ENCODE measurements around the gene MYO1H. TPM values are rescaled to one million over a fixed set of nuclear protein-coding genes. Genes with fewer than 3 reads are reported as not detected.

The MYO1H gene
- polyA plus RNA-seq, 4 donors, result 1.6 TPM; not detected in 3

GRCh38 chr12:109485201-109485600 lies 137.5 kb downstream of the MYO1H start:
- H3K36me3 ChIP-seq (ENCODE audit: control insufficient read depth in 3 of 3, insufficient read depth in 2 of 3, low read depth in 1 of 3, low read length in 3 of 3), result peaks cover 14 to 49% (median 35%) of the 10 kb centered on the region in 3 donors
- no peaks in the 10 kb centered on the region for H3K27me3 ChIP-seq (ENCODE audit: control insufficient read depth in 3 of 3, insufficient read depth in 3 of 3, low read length in 3 of 3)
- no peak overlapping the region for H3K27ac ChIP-seq (ENCODE audit: low read depth in 1 of 3, low read length in 2 of 3)
- no peak overlapping the region for H3K4me3 ChIP-seq (ENCODE audit: low read depth in 1 of 3, low read length in 3 of 3)
- H3K4me1 ChIP-seq (ENCODE audit: control insufficient read depth in 3 of 3, insufficient read depth in 2 of 3, low read depth in 1 of 3, low read length in 2 of 3), result no peaks in the 10 kb centered on the region
- WGBS, 3 donors, result 85 to 96% (median 95%) methylated on average over 4 of the region's 4 CpGs
- no peaks in the 10 kb centered on the region for H3K9me3 ChIP-seq (ENCODE audit: control insufficient read depth in 2 of 2, insufficient read depth in 1 of 2, low read depth in 1 of 2, low read length in 1 of 2)
- DNase-seq (no peak), FAIRE-seq (no peak)

- Histone ChIP-seq H3K27ac (ENCODE audit: low read depth in 1 of 3, low read length in 2 of 3) (no peak overlapping the region), H3K4me1 (ENCODE audit: control insufficient read depth in 3 of 3, insufficient read depth in 2 of 3, low read depth in 1 of 3, low read length in 2 of 3) (no peaks in the 10 kb centered on the region), H3K36me3 (ENCODE audit: control insufficient read depth in 3 of 3, insufficient read depth in 2 of 3, low read depth in 1 of 3, low read length in 3 of 3) (peaks cover 19 to 60% (median 44%) of the 10 kb centered on the region in 3 donors), H3K9me3 (ENCODE audit: control insufficient read depth in 2 of 2, insufficient read depth in 1 of 2, low read depth in 1 of 2, low read length in 1 of 2) (no peaks in the 10 kb centered on the region), H3K4me3 (ENCODE audit: low read depth in 1 of 3, low read length in 3 of 3) (no peak overlapping the region), H3K27me3 (ENCODE audit: control insufficient read depth in 3 of 3, insufficient read depth in 3 of 3, low read length in 3 of 3) (no peaks in the 10 kb centered on the region)
- DNase-seq (no peak), FAIRE-seq (no peak)
- 91 to 93% (median 92%) methylated on average over 9 of the region's 9 CpGs for WGBS, 3 donors
These were observed 139.7 kb downstream of the MYO1H start for GRCh38 chr12:109487181-109488050.

GRCh38 chr12:109488051-109488665 lies 140.5 kb downstream of the MYO1H start:
- H3K4me1 ChIP-seq (ENCODE audit: control insufficient read depth in 3 of 3, insufficient read depth in 2 of 3, low read depth in 1 of 3, low read length in 2 of 3), result no peaks in the 10 kb centered on the region
- no peak overlapping the region for H3K27ac ChIP-seq (ENCODE audit: low read depth in 1 of 3, low read length in 2 of 3)
- H3K4me3 ChIP-seq (ENCODE audit: low read depth in 1 of 3, low read length in 3 of 3), result no peak overlapping the region
- FAIRE-seq (no peak), DNase-seq (no peak)
- H3K27me3 ChIP-seq (ENCODE audit: control insufficient read depth in 3 of 3, insufficient read depth in 3 of 3, low read length in 3 of 3), result no peaks in the 10 kb centered on the region
- no peaks in the 10 kb centered on the region for H3K9me3 ChIP-seq (ENCODE audit: control insufficient read depth in 2 of 2, insufficient read depth in 1 of 2, low read depth in 1 of 2, low read length in 1 of 2)
- H3K36me3 ChIP-seq (ENCODE audit: control insufficient read depth in 3 of 3, insufficient read depth in 2 of 3, low read depth in 1 of 3, low read length in 3 of 3), result peaks cover 21 to 64% (median 44%) of the 10 kb centered on the region in 3 donors
- 86 to 93% (median 91%) methylated on average over 7 of the region's 7 CpGs for WGBS, 3 donors

- no peaks in the 10 kb centered on the region for H3K9me3 ChIP-seq (ENCODE audit: control insufficient read depth in 2 of 2, insufficient read depth in 1 of 2, low read depth in 1 of 2, low read length in 1 of 2)
- no peaks in the 10 kb centered on the region for H3K4me1 ChIP-seq (ENCODE audit: control insufficient read depth in 3 of 3, insufficient read depth in 2 of 3, low read depth in 1 of 3, low read length in 2 of 3)
- H3K4me3 ChIP-seq (ENCODE audit: low read depth in 1 of 3, low read length in 3 of 3), result no peak overlapping the region
- no peak overlapping the region for H3K27ac ChIP-seq (ENCODE audit: low read depth in 1 of 3, low read length in 2 of 3)
- H3K36me3 ChIP-seq (ENCODE audit: control insufficient read depth in 3 of 3, insufficient read depth in 2 of 3, low read depth in 1 of 3, low read length in 3 of 3), result peaks cover 22 to 65% (median 41%) of the 10 kb centered on the region in 3 donors
- WGBS, 3 donors, result 95 to 98% (median 96%) methylated on average over 14 of the region's 14 CpGs
- no peaks in the 10 kb centered on the region for H3K27me3 ChIP-seq (ENCODE audit: control insufficient read depth in 3 of 3, insufficient read depth in 3 of 3, low read length in 3 of 3)
- DNase-seq, result no peak
- no peak for FAIRE-seq
These were observed 141.6 kb downstream of the MYO1H start for GRCh38 chr12:109489016-109489954.

GRCh38 chr12:109489955-109490565 lies 142.4 kb downstream of the MYO1H start:
- no peaks in the 10 kb centered on the region for H3K27me3 ChIP-seq (ENCODE audit: control insufficient read depth in 3 of 3, insufficient read depth in 3 of 3, low read length in 3 of 3)
- H3K36me3 ChIP-seq (ENCODE audit: control insufficient read depth in 3 of 3, insufficient read depth in 2 of 3, low read depth in 1 of 3, low read length in 3 of 3), result peaks cover 22 to 60% (median 45%) of the 10 kb centered on the region in 3 donors
- 83 to 89% (median 85%) methylated on average over 1 of the region's 1 CpG for WGBS, 3 donors
- H3K27ac ChIP-seq (ENCODE audit: low read depth in 1 of 3, low read length in 2 of 3), result no peak overlapping the region
- no peaks in the 10 kb centered on the region for H3K4me1 ChIP-seq (ENCODE audit: control insufficient read depth in 3 of 3, insufficient read depth in 2 of 3, low read depth in 1 of 3, low read length in 2 of 3)
- no peaks in the 10 kb centered on the region for H3K9me3 ChIP-seq (ENCODE audit: control insufficient read depth in 2 of 2, insufficient read depth in 1 of 2, low read depth in 1 of 2, low read length in 1 of 2)
- no peak for FAIRE-seq
- H3K4me3 ChIP-seq (ENCODE audit: low read depth in 1 of 3, low read length in 3 of 3), result no peak overlapping the region
- no peak for DNase-seq

GRCh38 chr12:109491671-109492070 lies 144.0 kb downstream of the MYO1H start:
- Histone ChIP-seq H3K36me3 (ENCODE audit: control insufficient read depth in 3 of 3, insufficient read depth in 2 of 3, low read depth in 1 of 3, low read length in 3 of 3) (peaks cover 18 to 55% (median 39%) of the 10 kb centered on the region in 3 donors), H3K27me3 (ENCODE audit: control insufficient read depth in 3 of 3, insufficient read depth in 3 of 3, low read length in 3 of 3) (no peaks in the 10 kb centered on the region), H3K4me1 (ENCODE audit: control insufficient read depth in 3 of 3, insufficient read depth in 2 of 3, low read depth in 1 of 3, low read length in 2 of 3) (no peaks in the 10 kb centered on the region), H3K4me3 (ENCODE audit: low read depth in 1 of 3, low read length in 3 of 3) (no peak overlapping the region), H3K9me3 (ENCODE audit: control insufficient read depth in 2 of 2, insufficient read depth in 1 of 2, low read depth in 1 of 2, low read length in 1 of 2) (no peaks in the 10 kb centered on the region), H3K27ac (ENCODE audit: low read depth in 1 of 3, low read length in 2 of 3) (no peak overlapping the region)
- WGBS, 3 donors, result 94 to 96% (median 96%) methylated on average over 4 of the region's 4 CpGs
- DNase-seq (no peak), FAIRE-seq (no peak)

GRCh38 chr12:109492371-109492770 lies 144.7 kb downstream of the MYO1H start:
- Histone ChIP-seq H3K27ac (ENCODE audit: low read depth in 1 of 3, low read length in 2 of 3) (no peak overlapping the region), H3K4me3 (ENCODE audit: low read depth in 1 of 3, low read length in 3 of 3) (no peak overlapping the region), H3K27me3 (ENCODE audit: control insufficient read depth in 3 of 3, insufficient read depth in 3 of 3, low read length in 3 of 3) (no peaks in the 10 kb centered on the region), H3K36me3 (ENCODE audit: control insufficient read depth in 3 of 3, insufficient read depth in 2 of 3, low read depth in 1 of 3, low read length in 3 of 3) (peaks cover 18 to 48% (median 38%) of the 10 kb centered on the region in 3 donors), H3K9me3 (ENCODE audit: control insufficient read depth in 2 of 2, insufficient read depth in 1 of 2, low read depth in 1 of 2, low read length in 1 of 2) (no peaks in the 10 kb centered on the region), H3K4me1 (ENCODE audit: control insufficient read depth in 3 of 3, insufficient read depth in 2 of 3, low read depth in 1 of 3, low read length in 2 of 3) (no peaks in the 10 kb centered on the region)
- no peak for FAIRE-seq
- WGBS, 3 donors, result 80 to 98% (median 94%) methylated on average over 5 of the region's 5 CpGs
- no peak for DNase-seq

GRCh38 chr12:109493090-109493489 lies 145.4 kb downstream of the MYO1H start:
- Histone ChIP-seq H3K27me3 (ENCODE audit: control insufficient read depth in 3 of 3, insufficient read depth in 3 of 3, low read length in 3 of 3) (no peaks in the 10 kb centered on the region), H3K9me3 (ENCODE audit: control insufficient read depth in 2 of 2, insufficient read depth in 1 of 2, low read depth in 1 of 2, low read length in 1 of 2) (no peaks in the 10 kb centered on the region), H3K27ac (ENCODE audit: low read depth in 1 of 3, low read length in 2 of 3) (no peak overlapping the region), H3K4me3 (ENCODE audit: low read depth in 1 of 3, low read length in 3 of 3) (no peak overlapping the region), H3K4me1 (ENCODE audit: control insufficient read depth in 3 of 3, insufficient read depth in 2 of 3, low read depth in 1 of 3, low read length in 2 of 3) (no peaks in the 10 kb centered on the region), H3K36me3 (ENCODE audit: control insufficient read depth in 3 of 3, insufficient read depth in 2 of 3, low read depth in 1 of 3, low read length in 3 of 3) (peaks cover 18 to 45% (median 32%) of the 10 kb centered on the region in 3 donors)
- DNase-seq (no peak), FAIRE-seq (no peak)
